ENCODE results near the gene HTT. TPM values are rescaled to one million over a fixed set of nuclear protein-coding genes. Genes with fewer than 3 reads are reported as not detected.

The HTT gene
- total RNA-seq, 1 donor from 2014 or later: 32.5 TPM

- TF ChIP-seq CTCF (conservative IDR thresholded peaks at IDR 0.05; ENCODE audit: low read depth, low read length): no peak
- H3K4me3 ChIP-seq (ENCODE audit: low read depth, low read length): no peak overlapping the region
- no peak for DNase-seq (ENCODE audit: low read depth)
These were observed 138.6 kb downstream of the HTT start for GRCh38 chr4:3213106-3213425.

- H3K4me3 ChIP-seq (ENCODE audit: low read depth, low read length): no peak overlapping the region
- no peak for TF ChIP-seq CTCF (conservative IDR thresholded peaks at IDR 0.05; ENCODE audit: low read depth, low read length)
These were observed 139.3 kb downstream of the HTT start for GRCh38 chr4:3213661-3214250.

GRCh38 chr4:3215256-3215655 is 140.8 kb downstream of the HTT start:
- DNase-seq (ENCODE audit: low read depth): no peak
- TF ChIP-seq CTCF (conservative IDR thresholded peaks at IDR 0.05; ENCODE audit: low read depth, low read length): no peak
- H3K4me3 ChIP-seq (ENCODE audit: low read depth, low read length): no peak overlapping the region

More at GRCh38 chr4:3213661-3214250, 139.3 kb downstream of the HTT start:
- DNase-seq (ENCODE audit: low read depth): no peak

- TF ChIP-seq CTCF (conservative IDR thresholded peaks at IDR 0.05; ENCODE audit: low read depth, low read length): no peak
- DNase-seq (ENCODE audit: low read depth): no peak
These were observed 141.3 kb downstream of the HTT start for GRCh38 chr4:3215733-3216132.

GRCh38 chr4:3217266-3217665 is 142.8 kb downstream of the HTT start:
- TF ChIP-seq CTCF (conservative IDR thresholded peaks at IDR 0.05; ENCODE audit: low read depth, low read length): no peak
- H3K4me3 ChIP-seq (ENCODE audit: low read depth, low read length): no peak overlapping the region
- no peak for DNase-seq (ENCODE audit: low read depth)

More at GRCh38 chr4:3215733-3216132, 141.3 kb downstream of the HTT start:
- no peak overlapping the region for H3K4me3 ChIP-seq (ENCODE audit: low read depth, low read length)

- no peak overlapping the region for H3K4me3 ChIP-seq (ENCODE audit: low read depth, low read length)
- no peak for DNase-seq (ENCODE audit: low read depth)
- TF ChIP-seq CTCF (conservative IDR thresholded peaks at IDR 0.05; ENCODE audit: low read depth, low read length): no peak
These were observed 143.3 kb downstream of the HTT start for GRCh38 chr4:3217771-3218170.

Data from epithelial cell of proximal tubule (primary cell).